Upper lobe of left lung (tissue), 6 donors: ENCODE measurements around the gene SRRM3. TPM values are rescaled to one million over a fixed set of nuclear protein-coding genes. Genes with fewer than 3 reads are reported as not detected.

ENCODE experiments used
- ATAC-seq, 2 donors: fragments of 200-7000 bp; cut with Tn5 transposase; one replicate each; pipeline ENCODE4 v1.9.1; 2022; ENCODE audit warnings: mild to moderate bottlenecking in 2 of 2, moderate library complexity in 2 of 2; ENCODE audit not compliant: low FRiP score in 2 of 2
- DNase-seq, 2 donors: peaks; one replicate each; pipeline ENCODE4 v3.0.0-alpha.2; 2019 to 2020
- H3K27ac ChIP-seq, 4 donors: fragments of 200-600 bp; sonication (generic); one replicate each; pipeline ENCODE4 v1.5.1; 2016 to 2019
- H3K27me3 ChIP-seq, 4 donors: fragments of 200-600 bp; sonication (generic); one replicate each; pipeline ENCODE4 v1.5.1; 2017 to 2019
- H3K36me3 ChIP-seq, 4 donors: fragments of 200-600 bp; sonication (generic); one replicate each; pipeline ENCODE4 v1.5.1; 2016 to 2019
- H3K4me1 ChIP-seq, 4 donors: fragments of 200-600 bp; sonication (generic); one replicate each; pipeline ENCODE4 v1.5.1; 2018 to 2019
- H3K4me3 ChIP-seq, 4 donors: fragments of 200-600 bp; sonication (generic); one replicate each; pipeline ENCODE4 v1.5.1; 2017 to 2019; ENCODE audit warnings: mild to moderate bottlenecking in 2 of 4, moderate library complexity in 1 of 4
- H3K9me3 ChIP-seq, 4 donors: fragments of 200-600 bp; sonication (generic); one replicate each; pipeline ENCODE4 v1.5.1; 2018 to 2019
- CTCF ChIP-seq, 6 experiments: fragments of 450-650 bp in 4 of 6; fragments of 200-600 bp in 2 of 6; sonication (generic) in 2 of 6; IDR thresholded peaks; one replicate each; pipeline ENCODE4 v1.5.1; 2016 to 2019; ENCODE audit warnings: antibody characterized with exemption in 6 of 6
- EP300 ChIP-seq, 4 donors: sonication (generic); formaldehyde crosslinking; IDR thresholded peaks; one replicate each; pipeline ENCODE4 v1.5.1; 2017; ENCODE audit warnings: antibody characterized with exemption in 4 of 4, control low read depth in 2 of 4
- POLR2A ChIP-seq, 4 donors: fragments of 450-650 bp; IDR thresholded peaks; one replicate each; pipeline ENCODE4 v1.5.1; 2016 to 2017; ENCODE audit warnings: antibody characterized with exemption in 4 of 4, mild to moderate bottlenecking in 2 of 4
- POLR2AphosphoS5 ChIP-seq, 2 donors: sonication (generic); formaldehyde crosslinking; IDR thresholded peaks; one replicate each; pipeline ENCODE4 v1.5.1; 2017; ENCODE audit warnings: antibody characterized with exemption in 2 of 2
- WGBS, 2 donors: methylation state at CpG; one replicate each; pipeline ENCODE4 v1.1.5; 2017 to 2018; 5-methylcytosine and 5-hydroxymethylcytosine counted together
- total RNA-seq, 6 donors: library from RNA; depleted of rRNA in 4 of 6; stranded (reverse); fragments of >200 nt in 4 of 6; gene quantifications; one replicate each; pipeline versions ENCODE4 v1.1.0 to v1.2.1, GENCODE V29; 2016 to 2021
- donor health status: DM: no; HTN: no; CAD: no; lungs with moderate emphysema.
- donor health status: DM: no; HTN: yes; CAD: no; lungs with severe emphysema.

The SRRM3 gene
- total RNA-seq, 6 donors from 2014 or later = 0.30 to 1.5 (median 0.72) TPM

- H3K9me3 ChIP-seq = no peaks in the 10 kb centered on the region
- peaks cover 0 to 20% (median 2%) of the 10 kb centered on the region in 4 donors for H3K27me3 ChIP-seq
- WGBS, 2 donors = 40 to 52% methylated on average over 9 of the region's 9 CpGs
- H3K36me3 ChIP-seq = no peaks in the 10 kb centered on the region
- no peak for ATAC-seq
- peaks cover 5 to 8% (median 7%) of the 10 kb centered on the region in 4 donors for H3K4me1 ChIP-seq
- no peak overlapping the region for H3K4me3 ChIP-seq
- no peak for DNase-seq
- no peak overlapping the region for H3K27ac ChIP-seq
- TF ChIP-seq POLR2AphosphoS5 (IDR thresholded peaks at IDR 0.05) (no peak), CTCF (IDR thresholded peaks at IDR 0.05) (no peak), EP300 (IDR thresholded peaks at IDR 0.05) (no peak), POLR2A (IDR thresholded peaks at IDR 0.05) (no peak)
Measured at GRCh38 chr7:76231583-76231982, 29.9 kb downstream of the SRRM3 start.

DNA sequence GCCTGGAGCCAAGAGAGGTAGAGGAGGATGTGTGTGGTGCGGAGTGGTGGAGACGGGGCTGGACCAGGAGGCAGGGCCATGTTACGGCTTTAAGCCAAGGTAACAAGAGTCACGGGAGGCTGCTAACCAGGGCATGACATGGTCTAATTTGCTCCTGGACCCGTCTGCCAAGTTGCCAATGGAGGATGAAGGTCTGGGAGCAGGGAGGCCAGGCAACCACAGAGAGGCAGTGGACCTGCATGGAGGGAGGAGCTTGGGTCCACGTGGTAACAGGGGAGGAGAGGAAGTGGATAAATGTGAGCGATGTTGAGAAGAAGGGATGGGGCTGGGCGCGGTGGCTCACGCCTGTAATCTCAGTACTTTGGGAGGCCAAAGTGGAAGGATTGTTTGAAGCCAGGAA, 31.0 kb downstream of the SRRM3 start:
- no peaks in the 10 kb centered on the region for H3K9me3 ChIP-seq
- H3K36me3 ChIP-seq = no peaks in the 10 kb centered on the region
- H3K4me1 ChIP-seq = peaks cover 5 to 8% (median 7%) of the 10 kb centered on the region in 4 donors
- H3K27ac ChIP-seq = no peak overlapping the region
- H3K4me3 ChIP-seq = no peak overlapping the region
- TF ChIP-seq EP300 (IDR thresholded peaks at IDR 0.05) = no peak
- no peak for TF ChIP-seq POLR2AphosphoS5 (IDR thresholded peaks at IDR 0.05)
- no peak for TF ChIP-seq POLR2A (IDR thresholded peaks at IDR 0.05)
- no peak for TF ChIP-seq CTCF (IDR thresholded peaks at IDR 0.05)
- WGBS, 2 donors = 67 to 72% methylated on average over 10 of the region's 10 CpGs
- ATAC-seq (no peak), DNase-seq (no peak)
- H3K27me3 ChIP-seq = peaks cover 0 to 20% (median 2%) of the 10 kb centered on the region in 4 donors

DNA sequence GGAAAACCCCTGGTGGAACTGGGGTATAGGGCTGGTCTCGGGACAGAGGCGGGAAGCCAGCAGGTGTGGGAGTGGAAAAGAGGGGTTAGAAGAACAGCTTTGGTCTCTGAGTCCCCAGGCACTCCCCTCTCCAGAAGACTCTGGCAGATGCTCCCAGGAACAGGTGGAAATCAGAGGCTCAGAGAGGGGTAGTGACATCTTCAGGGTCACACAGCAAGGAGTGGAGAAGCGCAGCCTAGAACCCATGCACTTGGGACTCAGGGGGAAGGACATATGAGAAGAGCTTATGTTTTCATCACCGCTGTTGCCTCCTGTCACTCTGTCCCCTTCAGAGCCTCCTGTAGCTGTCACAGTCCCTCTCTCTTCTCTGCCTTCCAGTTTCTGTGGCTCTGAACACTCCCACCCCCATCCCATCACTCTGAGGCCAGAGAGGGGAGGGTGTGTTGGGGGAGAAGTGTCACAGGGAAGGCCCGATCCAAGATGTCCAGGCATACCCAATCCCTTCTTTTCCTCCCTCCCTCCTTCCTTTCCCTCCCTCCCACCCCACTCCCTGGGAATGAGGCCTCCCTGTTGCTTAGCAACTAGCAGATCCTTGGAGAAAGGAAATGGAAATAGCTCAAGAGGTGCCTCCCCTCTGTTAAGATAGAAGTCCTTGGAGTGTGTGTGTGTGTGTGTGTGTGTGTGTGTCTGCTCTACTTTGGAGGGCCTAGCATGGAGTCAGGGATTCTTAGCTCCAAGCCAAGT, 32.0 kb downstream of the SRRM3 start:
- DNase-seq (no peak), ATAC-seq (no peak)
- Histone ChIP-seq H3K36me3 (no peaks in the 10 kb centered on the region), H3K27me3 (peaks cover 0 to 20% (median 2%) of the 10 kb centered on the region in 4 donors), H3K4me3 (no peak overlapping the region), H3K27ac (no peak overlapping the region), H3K9me3 (no peaks in the 10 kb centered on the region), H3K4me1 (peaks cover 5 to 8% (median 7%) of the 10 kb centered on the region in 4 donors)
- 62 to 67% methylated on average over 5 of the region's 5 CpGs for WGBS, 2 donors
- no peak for TF ChIP-seq CTCF (IDR thresholded peaks at IDR 0.05)
- TF ChIP-seq POLR2AphosphoS5 (IDR thresholded peaks at IDR 0.05) = no peak
- TF ChIP-seq EP300 (IDR thresholded peaks at IDR 0.05) = no peak
- no peak for TF ChIP-seq POLR2A (IDR thresholded peaks at IDR 0.05)

GRCh38 chr7:76234282-76234584, 32.5 kb downstream of the SRRM3 start:
- ATAC-seq (no peak), DNase-seq (no peak)
- WGBS, 2 donors = 49 to 57% methylated on average over 4 of the region's 4 CpGs
- Histone ChIP-seq H3K36me3 (no peaks in the 10 kb centered on the region), H3K27ac (no peak overlapping the region), H3K9me3 (no peaks in the 10 kb centered on the region), H3K27me3 (peaks cover 0 to 20% (median 2%) of the 10 kb centered on the region in 4 donors), H3K4me1 (peaks cover 5 to 8% (median 7%) of the 10 kb centered on the region in 4 donors), H3K4me3 (no peak overlapping the region)
- TF ChIP-seq POLR2AphosphoS5 (IDR thresholded peaks at IDR 0.05) (no peak), POLR2A (IDR thresholded peaks at IDR 0.05) (no peak), EP300 (IDR thresholded peaks at IDR 0.05) (no peak), CTCF (IDR thresholded peaks at IDR 0.05) (no peak)
